Esophagus (tissue), 2 donors: ENCODE data around the gene RASGEF1B. TPM values are rescaled to one million over a fixed set of nuclear protein-coding genes. Genes with fewer than 3 reads are reported as not detected.
"Not testable (repeated sequence)": the region's sequence is repeated elsewhere in the genome, so short reads cannot be mapped to it uniquely, and the experiment has no call there.

ENCODE experiments used
- H3K27ac ChIP-seq, 2 donors: one replicate each; pipeline ENCODE4 v1.5.1; 2013; ENCODE audit warnings: low read depth in 2 of 2, mild to moderate bottlenecking in 2 of 2, inconsistent platforms in 1 of 2, low read length in 1 of 2, moderate library complexity in 1 of 2
- H3K27me3 ChIP-seq, 2 donors: one replicate each; pipeline ENCODE4 v1.6.1; 2013; ENCODE audit warnings: low read length in 2 of 2, control low read depth in 1 of 2, mild to moderate bottlenecking in 1 of 2; ENCODE audit not compliant: insufficient read depth in 2 of 2, control insufficient read depth in 1 of 2
- H3K36me3 ChIP-seq, 2 donors: one replicate each; pipeline ENCODE4 v1.6.1; 2013; ENCODE audit warnings: low read length in 1 of 2; ENCODE audit not compliant: control insufficient read depth in 2 of 2, insufficient read depth in 2 of 2
- H3K4me1 ChIP-seq, 2 donors: one replicate each; pipeline ENCODE4 v1.6.1; 2013; ENCODE audit warnings: low read length in 1 of 2; ENCODE audit not compliant: control insufficient read depth in 2 of 2, insufficient read depth in 2 of 2
- H3K4me3 ChIP-seq, 2 donors: one replicate each; pipeline ENCODE4 v1.5.1; 2013; ENCODE audit warnings: low read length in 2 of 2, mild to moderate bottlenecking in 2 of 2, low read depth in 1 of 2, moderate library complexity in 1 of 2
- H3K9me3 ChIP-seq, 2 donors: one replicate each; pipeline ENCODE4 v1.6.1; 2013; ENCODE audit warnings: mild to moderate bottlenecking in 2 of 2, low read depth in 1 of 2, low read length in 1 of 2, moderate library complexity in 1 of 2; ENCODE audit not compliant: control insufficient read depth in 2 of 2, insufficient read depth in 1 of 2
- WGBS, 2 donors: extraction: QIAGEN DNeasy Blood & Tissue Kit; methylation state at CpG; one replicate each; pipeline ENCODE4 v1.1.7; 2013; 5-methylcytosine and 5-hydroxymethylcytosine counted together
- polyA plus RNA-seq, 2 donors: library from polyadenylated mRNA; stranded (reverse); fragments of 200-250 nt; gene quantifications; one replicate each; pipeline ENCODE4 v1.2.3, GENCODE V29; 2013
- donor health status: healthy with polysubstance abuse.
- donor health status: Bipolar disorder and iron deficiency.

The RASGEF1B gene
- polyA plus RNA-seq, 2 donors = 7.4 to 22.1 TPM

DNA sequence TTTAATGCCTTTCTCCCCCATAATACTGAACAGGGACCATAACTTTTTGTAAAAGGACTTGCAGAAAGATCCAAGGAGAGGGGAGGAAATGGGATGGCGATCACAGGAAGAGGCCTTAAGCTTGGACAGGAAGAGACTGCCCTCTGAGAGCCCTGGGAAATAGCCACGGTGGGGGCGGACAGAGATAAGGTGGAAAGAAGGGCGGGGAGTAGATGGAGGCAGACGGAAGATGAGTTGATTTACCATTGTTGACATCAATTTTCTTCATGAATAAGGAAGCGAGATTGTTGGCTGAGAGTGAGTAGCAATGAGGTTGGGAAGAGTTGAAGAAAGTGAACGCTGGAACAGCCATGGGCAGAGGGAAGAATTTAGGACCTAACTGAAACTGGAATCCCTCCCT, 63.4 kb downstream of the RASGEF1B start:
- no peaks in the 10 kb centered on the region for H3K27me3 ChIP-seq
- no peaks in the 10 kb centered on the region for H3K9me3 ChIP-seq
- H3K4me1 ChIP-seq = no peaks in the 10 kb centered on the region
- WGBS, 2 donors = 80 to 81% methylated on average over 7 of the region's 7 CpGs
- no peak overlapping the region for H3K27ac ChIP-seq
- no peaks in the 10 kb centered on the region for H3K36me3 ChIP-seq
- no peak overlapping the region for H3K4me3 ChIP-seq

GRCh38 chr4:81407726-81408125, 64.0 kb downstream of the RASGEF1B start:
- no peaks in the 10 kb centered on the region for H3K4me1 ChIP-seq
- no peak overlapping the region for H3K27ac ChIP-seq
- H3K27me3 ChIP-seq = no peaks in the 10 kb centered on the region
- WGBS, 2 donors = 51 to 56% methylated on average over 4 of the region's 4 CpGs
- no peak overlapping the region for H3K4me3 ChIP-seq
- no peaks in the 10 kb centered on the region for H3K36me3 ChIP-seq
- H3K9me3 ChIP-seq = no peaks in the 10 kb centered on the region

DNA sequence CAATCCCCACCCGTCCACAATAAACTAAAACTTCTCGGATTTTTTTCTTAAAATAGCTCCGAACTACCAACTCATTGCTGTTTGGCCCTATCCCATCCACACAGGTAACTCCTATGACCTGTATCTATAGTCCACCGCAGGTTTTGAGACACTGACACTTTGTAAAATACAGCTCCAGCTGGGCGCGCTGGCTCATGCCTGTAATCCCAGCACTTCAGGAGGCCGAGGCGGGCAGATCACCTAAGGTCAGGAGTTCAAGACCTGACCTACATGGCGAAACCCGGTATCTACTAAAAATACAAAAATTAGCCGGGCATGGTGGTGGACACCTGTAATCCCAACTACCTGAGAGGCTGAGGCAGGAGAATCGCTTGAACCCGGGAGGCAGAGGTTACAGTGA, 65.2 kb downstream of the RASGEF1B start:
- not testable (repeated sequence) for H3K36me3 ChIP-seq, H3K27me3 ChIP-seq, H3K27ac ChIP-seq, H3K4me3 ChIP-seq, H3K4me1 ChIP-seq, H3K9me3 ChIP-seq
- 69 to 76% methylated on average over 13 of the region's 13 CpGs for WGBS, 2 donors

DNA sequence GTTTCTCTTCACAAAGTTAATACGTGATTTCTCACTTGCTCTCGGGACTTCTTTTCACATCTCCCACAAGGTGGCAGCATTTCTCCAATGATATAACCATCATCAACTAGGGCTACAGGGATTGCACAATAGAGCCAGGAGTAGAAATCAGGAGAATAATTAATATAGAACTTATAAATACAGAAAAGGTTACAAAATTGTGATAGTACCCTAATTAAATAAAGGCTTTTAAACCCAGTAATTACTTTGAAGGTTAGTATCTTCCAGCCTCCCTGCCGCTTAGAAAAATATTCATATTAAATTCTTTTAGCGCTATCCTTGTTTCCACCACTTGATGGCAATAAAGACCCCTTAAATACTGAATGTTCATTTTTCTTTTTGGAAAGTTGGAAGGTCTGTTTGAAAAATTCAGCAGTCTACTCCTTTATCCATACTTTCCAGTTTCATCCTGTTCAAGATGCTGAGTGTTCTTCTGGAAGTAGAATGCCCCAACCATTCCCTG, 65.8 kb downstream of the RASGEF1B start:
- Histone ChIP-seq H3K27me3 (no peaks in the 10 kb centered on the region), H3K4me1 (no peaks in the 10 kb centered on the region), H3K36me3 (no peaks in the 10 kb centered on the region), H3K27ac (no peak overlapping the region), H3K4me3 (no peak overlapping the region), H3K9me3 (no peaks in the 10 kb centered on the region)
- WGBS, 2 donors = 0 to 1% methylated on average over 4 of the region's 4 CpGs

- Histone ChIP-seq H3K36me3 (no peaks in the 10 kb centered on the region), H3K4me3 (no peak overlapping the region), H3K27ac (no peak overlapping the region), H3K9me3 (no peaks in the 10 kb centered on the region), H3K4me1 (no peaks in the 10 kb centered on the region), H3K27me3 (no peaks in the 10 kb centered on the region)
- 79 to 83% methylated on average over 6 of the region's 6 CpGs for WGBS, 2 donors
Measured at GRCh38 chr4:81404741-81405140, 67.0 kb downstream of the RASGEF1B start.

DNA sequence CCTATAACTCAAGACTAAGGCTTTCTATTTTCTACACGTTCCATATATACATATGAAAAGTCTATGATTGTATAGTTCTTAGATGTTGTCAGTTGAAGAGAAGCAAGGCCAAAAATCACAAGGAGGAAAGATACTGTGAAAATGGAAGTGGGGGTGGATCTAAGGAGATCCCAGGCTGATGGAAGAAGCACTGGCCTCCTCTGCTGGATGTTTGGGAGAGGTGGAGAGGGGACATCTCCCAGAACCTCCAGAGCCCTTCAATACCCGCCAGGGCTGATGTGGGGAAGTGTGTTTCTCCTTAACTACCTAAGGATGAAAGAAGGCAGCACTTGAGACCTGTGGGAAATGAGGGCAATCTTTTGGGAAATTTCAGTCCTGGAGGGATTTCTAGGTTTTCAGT, 67.4 kb downstream of the RASGEF1B start:
- 77 to 78% methylated on average over 2 of the region's 2 CpGs for WGBS, 2 donors
- Histone ChIP-seq H3K9me3 (no peaks in the 10 kb centered on the region), H3K27me3 (no peaks in the 10 kb centered on the region), H3K4me3 (no peak overlapping the region), H3K27ac (no peak overlapping the region), H3K36me3 (no peaks in the 10 kb centered on the region), H3K4me1 (no peaks in the 10 kb centered on the region)

DNA sequence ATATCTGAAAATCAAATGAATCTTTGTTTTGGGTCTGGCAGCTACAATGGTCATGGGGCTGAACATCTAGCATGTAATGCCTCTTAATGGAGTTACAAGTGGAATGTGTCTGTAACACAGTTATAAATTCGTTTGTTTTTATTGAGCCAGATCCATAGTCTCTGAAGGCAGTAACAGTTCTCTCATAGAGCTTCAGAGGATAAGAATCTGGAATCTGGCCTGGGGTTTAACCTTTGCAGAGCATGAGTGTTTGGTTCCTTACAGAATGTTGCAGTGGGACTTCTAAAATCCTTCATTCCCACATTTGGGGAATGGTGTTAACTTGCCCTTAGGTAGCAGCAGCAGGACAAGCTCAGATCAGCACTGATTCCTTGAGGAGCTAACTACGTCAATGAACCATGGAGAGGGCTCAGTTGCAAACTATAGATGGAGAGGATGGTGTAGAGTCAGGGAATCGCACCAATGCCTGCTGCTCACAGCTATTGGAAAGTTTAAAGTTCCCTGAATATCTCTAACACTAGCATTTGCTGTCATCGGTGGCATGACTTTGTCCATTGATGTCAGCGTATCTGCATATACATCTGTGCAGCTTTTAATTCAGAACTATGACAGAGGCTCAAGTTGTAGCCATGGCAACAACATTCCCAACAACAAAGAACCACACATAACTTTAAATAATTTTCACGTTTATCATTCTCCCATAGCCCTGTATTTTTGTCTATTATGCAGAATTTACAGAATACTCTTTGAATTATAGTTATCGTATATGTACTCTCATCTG, 72.2 kb downstream of the RASGEF1B start:
- Histone ChIP-seq H3K9me3 (no peaks in the 10 kb centered on the region), H3K27me3 (no peaks in the 10 kb centered on the region), H3K4me3 (no peak overlapping the region), H3K27ac (no peak overlapping the region), H3K36me3 (no peaks in the 10 kb centered on the region), H3K4me1 (no peaks in the 10 kb centered on the region)
- WGBS, 2 donors = 62 to 69% methylated on average over 7 of the region's 7 CpGs

DNA sequence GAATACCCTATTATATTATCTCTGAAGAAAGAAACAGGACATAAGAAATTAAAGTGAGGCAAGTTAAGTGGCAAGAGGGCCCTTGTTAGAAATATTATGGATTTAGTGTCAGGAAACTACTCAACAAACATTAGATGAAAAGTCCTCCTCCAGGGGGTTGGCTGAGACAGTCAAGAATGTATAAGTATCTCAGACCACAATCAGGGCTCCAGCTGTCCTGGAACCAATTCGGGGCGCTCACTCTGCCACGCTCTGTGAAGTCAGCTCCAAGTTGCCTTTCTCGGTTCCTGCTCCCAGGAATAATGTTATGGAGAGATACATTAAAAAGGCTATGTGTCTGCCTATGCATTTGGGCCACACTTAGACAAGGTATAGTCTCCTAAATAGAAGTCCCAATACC, 73.3 kb downstream of the RASGEF1B start:
- WGBS, 2 donors = 77 to 91% methylated on average over 4 of the region's 4 CpGs
- no peaks in the 10 kb centered on the region for H3K36me3 ChIP-seq
- H3K4me3 ChIP-seq = no peak overlapping the region
- no peaks in the 10 kb centered on the region for H3K9me3 ChIP-seq
- no peaks in the 10 kb centered on the region for H3K27me3 ChIP-seq
- no peaks in the 10 kb centered on the region for H3K4me1 ChIP-seq
- no peak overlapping the region for H3K27ac ChIP-seq

- no peak overlapping the region for H3K27ac ChIP-seq
- H3K9me3 ChIP-seq = no peaks in the 10 kb centered on the region
- 70 to 79% methylated on average over 3 of the region's 3 CpGs for WGBS, 2 donors
- no peaks in the 10 kb centered on the region for H3K36me3 ChIP-seq
- no peaks in the 10 kb centered on the region for H3K27me3 ChIP-seq
- H3K4me3 ChIP-seq = no peak overlapping the region
- H3K4me1 ChIP-seq = no peaks in the 10 kb centered on the region
Measured at GRCh38 chr4:81397635-81398034, 74.1 kb downstream of the RASGEF1B start.

DNA sequence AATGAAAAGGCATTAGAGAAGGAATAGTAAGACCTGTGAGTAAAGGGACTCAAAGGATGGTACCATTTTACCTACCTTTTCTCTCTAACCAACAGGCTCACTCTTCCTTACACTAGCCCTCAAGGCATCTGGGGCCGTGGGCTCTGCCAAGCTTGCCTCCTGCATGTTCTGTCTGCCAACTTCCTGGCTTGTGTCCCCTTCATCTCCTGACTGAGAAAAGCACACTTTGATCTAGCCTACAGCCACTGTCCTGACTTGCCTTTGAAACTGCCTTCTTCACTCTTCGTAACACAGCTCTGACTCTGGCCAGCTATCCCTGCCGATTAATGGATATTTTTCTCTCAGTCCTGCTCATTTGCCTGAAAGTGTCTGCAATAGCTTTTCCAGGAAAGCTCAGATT, 76.5 kb downstream of the RASGEF1B start:
- no peaks in the 10 kb centered on the region for H3K36me3 ChIP-seq
- WGBS, 2 donors = 55 to 74% methylated on average over 3 of the region's 3 CpGs

More for the DNA sequence above, 76.5 kb downstream of the RASGEF1B start:
- Histone ChIP-seq H3K27me3 (no peaks in the 10 kb centered on the region), H3K4me1 (no peaks in the 10 kb centered on the region), H3K4me3 (no peak overlapping the region), H3K9me3 (no peaks in the 10 kb centered on the region), H3K27ac (no peak overlapping the region)
